Endothelial cell of umbilical vein (primary cell): ENCODE data around the gene GTF3C6. TPM values are rescaled to one million over a fixed set of nuclear protein-coding genes. Genes with fewer than 3 reads are reported as not detected.
"Not testable (repeated sequence)": the region's sequence is repeated elsewhere in the genome, so short reads cannot be mapped to it uniquely, and the experiment has no call there.

Experiments used
- BruUV-seq: library from RNA; stranded (reverse); fragments of 400-500 nt; replicated peaks from 2 replicates; lab custom pipeline; 2021; lab: Mats Ljungman, UMichigan
- CTCF ChIA-PET: fragments of 300-600, 350-600 bp; sonication (Branson Sonifier 250); formaldehyde crosslinking; loops from one replicate; lab custom pipeline; 2021; ENCODE audit warnings: antibody characterized with exemption, inconsistent platforms; lab: Charles Lee
- POLR2A ChIA-PET: fragments of 300-600, 350-600 bp; sonication (Branson Sonifier 250); formaldehyde crosslinking; loops from one replicate; lab custom pipeline; 2021; ENCODE audit warnings: antibody characterized with exemption, inconsistent platforms; lab: Charles Lee
- DNase-seq: peaks from one replicate; pipeline ENCODE4 v3.0.0-alpha.2; 2011; ENCODE audit warnings: low read depth, low spot score
- FAIRE-seq: peaks from 2 replicates; lab custom pipeline; 2011; peaks lifted over from hg19 to GRCh38; lab: Jason Lieb, UNC
- H2AFZ ChIP-seq: 2 replicates; pipeline ENCODE4 v1.6.0; 2012; ENCODE audit warnings: low read depth, low read length, control low read depth, inconsistent platforms
- H3K27ac ChIP-seq: 2 replicates; pipeline ENCODE4 v1.5.1; 2011; ENCODE audit warnings: low read depth, mild to moderate bottlenecking, control low read depth, low read length, moderate library complexity; ENCODE audit not compliant: insufficient read depth
- H3K27me3 ChIP-seq, 2 experiments: 2 replicates each; pipeline versions ENCODE4 v1.6.0 to v1.6.1; 2011; ENCODE audit warnings: low read length in 2 of 2, mixed read lengths in 1 of 2; ENCODE audit not compliant: control insufficient read depth in 2 of 2, insufficient read depth in 2 of 2
- H3K36me3 ChIP-seq, 2 experiments: 2 replicates in 1 of 2; 3 replicates in 1 of 2; pipeline ENCODE4 v1.5.1; 2011; ENCODE audit warnings: low read length in 2 of 2, mild to moderate bottlenecking in 1 of 2, moderate library complexity in 1 of 2; ENCODE audit not compliant: control insufficient read depth in 2 of 2, insufficient read depth in 2 of 2; ENCODE audit errors: extremely low read depth in 1 of 2
- H3K4me1 ChIP-seq: 3 replicates; pipeline ENCODE4 v1.5.1; 2011; ENCODE audit warnings: mild to moderate bottlenecking, low read length; ENCODE audit not compliant: control insufficient read depth, insufficient read depth; ENCODE audit errors: extremely low read depth
- H3K4me2 ChIP-seq: 2 replicates; pipeline ENCODE4 v1.6.1; 2011; ENCODE audit warnings: low read length, control low read depth, mixed read lengths; ENCODE audit not compliant: insufficient read depth
- H3K4me3 ChIP-seq, 3 experiments: fragments of 200-600 bp in 1 of 3; sonication (generic), shearing (Covaris generic) in 1 of 3; replicated peaks in 1 of 3; 2 replicates each; pipeline ENCODE4 v1.5.1; 2011 to 2016; ENCODE audit warnings: control low read depth in 3 of 3, low read length in 3 of 3, mild to moderate bottlenecking in 2 of 3, inconsistent platforms in 1 of 3, low read depth in 1 of 3, moderate library complexity in 1 of 3; ENCODE audit not compliant: insufficient read depth in 1 of 3
- H3K79me2 ChIP-seq: 2 replicates; pipeline ENCODE4 v1.6.0; 2012; ENCODE audit warnings: low read length, inconsistent platforms; ENCODE audit not compliant: control insufficient read depth, insufficient read depth
- H3K9ac ChIP-seq: replicated peaks from 2 replicates; pipeline ENCODE3; 2011; ENCODE audit warnings: low read length, control low read depth; ENCODE audit not compliant: insufficient read depth; ENCODE audit errors: extremely low read depth
- H3K9me1 ChIP-seq: replicated peaks from 3 replicates; pipeline ENCODE4 v1.6.0; 2011; ENCODE audit warnings: mild to moderate bottlenecking, low read length; ENCODE audit not compliant: control insufficient read depth, insufficient read depth; ENCODE audit errors: extremely low read depth
- H3K9me3 ChIP-seq: replicated peaks from 2 replicates; pipeline ENCODE4 v1.5.1; 2012; ENCODE audit warnings: low read length, inconsistent platforms; ENCODE audit not compliant: control insufficient read depth, insufficient read depth
- H4K20me1 ChIP-seq: replicated peaks from 2 replicates; pipeline ENCODE3; 2011; ENCODE audit warnings: mild to moderate bottlenecking, low read length; ENCODE audit not compliant: control insufficient read depth, insufficient read depth; ENCODE audit errors: extremely low read depth
- FOS ChIP-seq: IDR thresholded peaks from 2 replicates; pipeline ENCODE4 v1.6.1; 2011; ENCODE audit warnings: mild to moderate bottlenecking, low read length, moderate library complexity, borderline replicate concordance; ENCODE audit not compliant: insufficient read depth
- GATA2 ChIP-seq: IDR thresholded peaks from 2 replicates; pipeline ENCODE4 v1.7.0; 2011; ENCODE audit warnings: low read depth, mild to moderate bottlenecking, moderate library complexity, mixed read lengths, low read length; ENCODE audit not compliant: insufficient read length, insufficient read depth
- JUN ChIP-seq: IDR thresholded peaks from 2 replicates; pipeline ENCODE4 v1.6.1; 2011; ENCODE audit warnings: borderline replicate concordance, low read depth; ENCODE audit not compliant: insufficient read length, insufficient read depth
- MYC ChIP-seq: IDR thresholded peaks from one replicate; pipeline ENCODE4 v1.6.1; 2011; ENCODE audit warnings: mild to moderate bottlenecking, low read depth, low read length
- POLR2A ChIP-seq: IDR thresholded peaks from 2 replicates; pipeline ENCODE4 v1.6.1; 2012; ENCODE audit warnings: low read depth, mild to moderate bottlenecking, control low read depth, low read length
- dilution Hi-C: fragments of 300-500 bp; cut with MboI; formaldehyde crosslinking; loops from one replicate; pipeline ENCODE4 v1.15.0; 2019; ENCODE audit warnings: low sequenced_read_pairs; ENCODE audit not compliant: extremely low pct_ligation_motif_present
- intact Hi-C: fragments of 100-400 bp; cut with micrococcal nuclease; formaldehyde crosslinking; loops from one replicate; pipeline ENCODE4 v1.10.0; 2022
- polyA plus RNA-seq, 4 experiments: library from polyadenylated mRNA; depleted of rRNA in 3 of 4; stranded (reverse) in 3 of 4; unstranded in 1 of 4; fragments of >200 nt; gene quantifications; 2 replicates each; pipeline versions ENCODE4 v1.2.1 to v1.2.3, GENCODE V29; 2011 to 2012; ENCODE audit warnings: missing spikeins in 1 of 4
- total RNA-seq: library from RNA; stranded (reverse); gene quantifications from 2 replicates; pipeline ENCODE4 v1.2.3, GENCODE V29; 2021

The GTF3C6 gene
- total and polyA plus RNA-seq, 2 donors (not counting 3 experiments of a cell fraction or from before 2014, with no cell fraction given), result 12.1 to 88.1 TPM

- H3K36me3 ChIP-seq, result peaks cover 0 to 2% of the 10 kb centered on the region in 2 experiments
- H3K4me2 ChIP-seq, result no peak overlapping the region
- no peaks in the 10 kb centered on the region for H3K4me1 ChIP-seq
- DNase-seq (no peak), FAIRE-seq (no peak)
- BruUV-seq, result no TSS peak
- no peaks in the 10 kb centered on the region for H3K79me2 ChIP-seq
- POLR2A ChIA-PET, result no interaction called here
- H3K27me3 ChIP-seq, result no peaks in the 10 kb centered on the region
- H3K4me3 ChIP-seq, result no peak overlapping the region
- H4K20me1 ChIP-seq, result no peaks in the 10 kb centered on the region
- CTCF ChIA-PET, result no interaction called here
- no peak overlapping the region for H2AFZ ChIP-seq
- TF ChIP-seq MYC (no peak), JUN (no peak), GATA2 (no peak), FOS (no peak), POLR2A (no peak)
- H3K9me3 ChIP-seq, result no peaks in the 10 kb centered on the region
- no peak overlapping the region for H3K9ac ChIP-seq
- no peak overlapping the region for H3K27ac ChIP-seq
- intact Hi-C loops, result no loop called here
- H3K9me1 ChIP-seq, result no peaks in the 10 kb centered on the region
- dilution Hi-C loops, result no loop called here
Measured at GRCh38 chr6:110965629-110966229, 7.2 kb downstream of the GTF3C6 start.

DNA sequence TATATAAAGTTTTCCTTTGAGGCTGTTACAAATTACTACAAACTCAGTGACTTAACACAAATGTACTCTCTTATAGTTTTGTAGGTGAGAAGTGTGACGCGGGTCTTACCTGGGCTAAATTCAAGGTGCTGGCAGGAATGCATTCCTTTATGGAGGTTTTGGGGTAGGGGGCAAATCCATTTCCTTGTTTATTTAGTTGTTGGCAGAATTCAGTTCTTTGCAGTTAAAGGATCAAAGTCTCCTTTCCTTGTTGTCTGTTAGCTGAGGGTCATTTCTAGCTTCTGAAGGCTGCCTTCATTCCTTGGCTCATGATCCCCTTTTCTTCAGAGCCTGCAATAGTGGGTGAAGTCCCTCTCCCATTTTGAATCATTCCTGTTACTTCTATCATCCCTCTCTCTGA is 10.2 kb downstream of the GTF3C6 start:
- H3K9me1 ChIP-seq, FAIRE-seq, POLR2A ChIA-PET, H3K27me3 ChIP-seq, H3K9ac ChIP-seq, H3K4me3 ChIP-seq, H3K4me2 ChIP-seq, H3K9me3 ChIP-seq, CTCF ChIA-PET, DNase-seq, intact Hi-C loops, H3K79me2 ChIP-seq, H4K20me1 ChIP-seq, H2AFZ ChIP-seq, dilution Hi-C loops, H3K4me1 ChIP-seq, BruUV-seq, H3K36me3 ChIP-seq, H3K27ac ChIP-seq: not testable (repeated sequence)
